Measurements from ENCODE around the gene FAM200A. TPM values are rescaled to one million over a fixed set of nuclear protein-coding genes. Genes with fewer than 3 reads are reported as not detected.
A peak's percentile ranks its signal among the peaks of the same experiment; 100 is the strongest.

FAM200A gene
- total RNA-seq, 4 donors from 2014 or later, result 2.3 to 5.7 (median 3.8) TPM

- no peaks in the 10 kb centered on the region for H3K27me3 ChIP-seq
Observed at GRCh38 chr7:99525713-99526440, 26.0 kb downstream of the FAM200A start.

GRCh38 chr7:99521399-99521798 is 30.5 kb downstream of the FAM200A start:
- TF ChIP-seq CTCF (IDR thresholded peaks at IDR 0.05 in 4 of 5, conservative IDR thresholded peaks at IDR 0.05 in 1 of 5) (no peak), POLR2A (IDR thresholded peaks at IDR 0.05) (no peak)
- in situ Hi-C loops (cut with MboI; ENCODE audit: low sequenced_read_pairs in 4 of 4), result no loop called here
- intact Hi-C loops (cut with DNase I; ENCODE audit: low total_unique reads), result no loop called here
- DNase-seq (no peak), ATAC-seq (no peak)
- Histone ChIP-seq H3K27ac (no peak overlapping the region), H3K36me3 (peaks cover 3 to 48% of the 10 kb centered on the region in 2 donors), H3K27me3 (no peaks in the 10 kb centered on the region), H3K9me3 (no peaks in the 10 kb centered on the region), H3K4me1 (no peaks in the 10 kb centered on the region), H3K4me3 (no peak overlapping the region)

More at GRCh38 chr7:99525713-99526440, 26.0 kb downstream of the FAM200A start:
- DNase-seq (no peak), ATAC-seq (no peak)
- H3K27ac ChIP-seq, result no peak overlapping the region
- H3K36me3 ChIP-seq, result peaks cover 3 to 64% of the 10 kb centered on the region in 2 donors
- no peak overlapping the region for H3K4me3 ChIP-seq
- intact Hi-C loops (cut with DNase I; ENCODE audit: low total_unique reads) (no loop called here), in situ Hi-C loops (cut with MboI; ENCODE audit: low sequenced_read_pairs in 4 of 4) (no loop called here)
- peaks cover 0 to 17% (median 0%) of the 10 kb centered on the region in 3 donors for H3K9me3 ChIP-seq
- no peak for TF ChIP-seq POLR2A (IDR thresholded peaks at IDR 0.05)
- TF ChIP-seq CTCF (IDR thresholded peaks at IDR 0.05 in 4 of 5, conservative IDR thresholded peaks at IDR 0.05 in 1 of 5), result no peak
- H3K4me1 ChIP-seq, result no peaks in the 10 kb centered on the region

- H3K36me3 ChIP-seq, result peaks cover 0 to 49% of the 10 kb centered on the region in 2 donors
Observed at GRCh38 chr7:99514050-99514449, 37.9 kb downstream of the FAM200A start.

GRCh38 chr7:99505324-99505662 is 46.6 kb downstream of the FAM200A start:
- H3K27ac ChIP-seq, result peak overlapping the region; percentile 97 to 99 (median 98)
- peaks cover 29 to 30% of the 10 kb centered on the region in 2 donors for H3K4me1 ChIP-seq
- in situ Hi-C loops (cut with MboI; ENCODE audit: low sequenced_read_pairs in 4 of 4) (loop anchor here in 1 of 4 donors (10.0 kb wide), 1 partner anchor 50 kb away; the partner anchor contains the start of genes FAM200A and ZNF655), intact Hi-C loops (cut with DNase I; ENCODE audit: low total_unique reads) (loop anchor here (2.0 kb wide), 4 partner anchors 54 to 576 kb away; partner anchors contain the start of genes CPSF4, PTCD1, ZNF3 and ZNF655)
- H3K4me3 ChIP-seq, result peak overlapping the region; percentile 82 to 99 (median 94)
- ATAC-seq (peak in 1 of 2 donors; percentile 5), DNase-seq (no peak)
- TF ChIP-seq POLR2A (IDR thresholded peaks at IDR 0.05) (no peak), CTCF (IDR thresholded peaks at IDR 0.05 in 4 of 5, conservative IDR thresholded peaks at IDR 0.05 in 1 of 5) (no peak)
- no peaks in the 10 kb centered on the region for H3K36me3 ChIP-seq
- H3K27me3 ChIP-seq, result no peaks in the 10 kb centered on the region
- H3K9me3 ChIP-seq, result no peaks in the 10 kb centered on the region

More at GRCh38 chr7:99514050-99514449, 37.9 kb downstream of the FAM200A start:
- TF ChIP-seq CTCF (IDR thresholded peaks at IDR 0.05 in 4 of 5, conservative IDR thresholded peaks at IDR 0.05 in 1 of 5) (no peak), POLR2A (IDR thresholded peaks at IDR 0.05) (no peak)
- H3K4me1 ChIP-seq, result no peaks in the 10 kb centered on the region
- H3K9me3 ChIP-seq, result no peaks in the 10 kb centered on the region
- ATAC-seq, result no peak
- H3K27me3 ChIP-seq, result no peaks in the 10 kb centered on the region
- H3K4me3 ChIP-seq, result no peak overlapping the region
- in situ Hi-C loops (cut with MboI; ENCODE audit: low sequenced_read_pairs in 4 of 4) (no loop called here), intact Hi-C loops (cut with DNase I; ENCODE audit: low total_unique reads) (no loop called here)
- no peak overlapping the region for H3K27ac ChIP-seq
- no peak for DNase-seq
